Mucosa of descending colon (tissue), 3 donors: ENCODE results near the gene MED15. TPM values are rescaled to one million over a fixed set of nuclear protein-coding genes. Genes with fewer than 3 reads are reported as not detected.

Source experiments
- ATAC-seq: fragments of 200-7000 bp; cut with Tn5 transposase; one replicate; pipeline ENCODE4 v1.9.1; 2020; ENCODE audit warnings: mild to moderate bottlenecking, moderate library complexity
- DNase-seq, 3 donors: peaks; one replicate each; pipeline ENCODE4 v3.0.0-alpha.2; 2020
- H3K36me3 ChIP-seq: fragments of 200-600 bp; one replicate; pipeline ENCODE4 v1.8.0; 2021; ENCODE audit warnings: low read depth, mild to moderate bottlenecking
- H3K4me1 ChIP-seq: fragments of 200-600 bp; one replicate; pipeline ENCODE4 v1.8.0; 2021; ENCODE audit warnings: low read depth, mild to moderate bottlenecking
- H3K4me3 ChIP-seq: fragments of 200-600 bp; one replicate; pipeline ENCODE4 v1.8.0; 2021; ENCODE audit warnings: mild to moderate bottlenecking
- H3K9me3 ChIP-seq: fragments of 200-600 bp; one replicate; pipeline ENCODE4 v1.8.0; 2021; ENCODE audit warnings: mild to moderate bottlenecking
- intact Hi-C, 2 donors: fragments of 100-400 bp; cut with DNase I in 1 of 2; cut with micrococcal nuclease in 1 of 2; formaldehyde crosslinking; loops; one replicate each; pipeline versions ENCODE4 v1.11.0 to v1.11.1; 2022; cut with DNase I, micrococcal nuclease
- total RNA-seq, 3 donors: library from RNA; stranded (reverse); fragmentation: NEBNext Ultra II Directional in 2 of 3; extraction: Animal tissue kit (Norgen Biotek cat#: 25700) in 2 of 3; gene quantifications; one replicate each; pipeline versions ENCODE4 v1.2.1 to v1.2.4, GENCODE V29; 2021 to 2023
- TF ChIP-seq, protein P1 (sequence below): fragments of 200-600 bp; IDR thresholded peaks from one replicate; pipeline ENCODE4 v1.8.0; 2022; ENCODE audit warnings: antibody characterized with exemption, mild to moderate bottlenecking
- donor health status: DM: no; HTN: no; CAD: no; lungs with moderate emphysema.
- donor health status: DM: no; HTN: no; CAD: no.
- donor health status: DM: no; HTN: yes; CAD: no.

MED15 gene
- total RNA-seq, 3 donors from 2014 or later = 99.9 to 125 (median 114) TPM

DNA sequence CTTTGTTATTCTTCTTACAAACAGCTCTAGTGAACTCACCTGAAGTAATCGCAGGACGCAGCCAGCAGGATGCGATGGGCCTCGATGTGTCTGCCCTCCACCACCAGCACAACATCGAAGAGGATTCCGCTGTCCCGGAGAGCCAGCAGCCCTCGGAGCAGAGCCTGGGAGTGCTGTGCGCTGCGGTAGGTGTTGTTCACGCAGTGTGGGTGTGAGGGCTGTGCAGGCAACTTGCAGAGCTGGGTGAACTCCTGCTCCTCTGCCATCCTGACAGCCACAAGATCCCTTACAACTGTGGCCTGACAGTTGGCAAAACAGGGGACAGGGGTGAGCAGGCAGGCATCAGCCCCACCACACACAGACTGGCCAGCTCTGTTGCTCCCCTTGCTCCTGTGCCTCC lies 18.5 kb upstream of the MED15 start:
- H3K4me3 ChIP-seq = no peak overlapping the region
- intact Hi-C loops = no loop called here
- H3K36me3 ChIP-seq = no peaks in the 10 kb centered on the region
- TF ChIP-seq, protein P1, sequence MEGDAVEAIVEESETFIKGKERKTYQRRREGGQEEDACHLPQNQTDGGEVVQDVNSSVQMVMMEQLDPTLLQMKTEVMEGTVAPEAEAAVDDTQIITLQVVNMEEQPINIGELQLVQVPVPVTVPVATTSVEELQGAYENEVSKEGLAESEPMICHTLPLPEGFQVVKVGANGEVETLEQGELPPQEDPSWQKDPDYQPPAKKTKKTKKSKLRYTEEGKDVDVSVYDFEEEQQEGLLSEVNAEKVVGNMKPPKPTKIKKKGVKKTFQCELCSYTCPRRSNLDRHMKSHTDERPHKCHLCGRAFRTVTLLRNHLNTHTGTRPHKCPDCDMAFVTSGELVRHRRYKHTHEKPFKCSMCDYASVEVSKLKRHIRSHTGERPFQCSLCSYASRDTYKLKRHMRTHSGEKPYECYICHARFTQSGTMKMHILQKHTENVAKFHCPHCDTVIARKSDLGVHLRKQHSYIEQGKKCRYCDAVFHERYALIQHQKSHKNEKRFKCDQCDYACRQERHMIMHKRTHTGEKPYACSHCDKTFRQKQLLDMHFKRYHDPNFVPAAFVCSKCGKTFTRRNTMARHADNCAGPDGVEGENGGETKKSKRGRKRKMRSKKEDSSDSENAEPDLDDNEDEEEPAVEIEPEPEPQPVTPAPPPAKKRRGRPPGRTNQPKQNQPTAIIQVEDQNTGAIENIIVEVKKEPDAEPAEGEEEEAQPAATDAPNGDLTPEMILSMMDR = no peak
- no peaks in the 10 kb centered on the region for H3K9me3 ChIP-seq
- ATAC-seq (no peak), DNase-seq (no peak)
- peaks cover 2% of the 10 kb centered on the region for H3K4me1 ChIP-seq

DNA sequence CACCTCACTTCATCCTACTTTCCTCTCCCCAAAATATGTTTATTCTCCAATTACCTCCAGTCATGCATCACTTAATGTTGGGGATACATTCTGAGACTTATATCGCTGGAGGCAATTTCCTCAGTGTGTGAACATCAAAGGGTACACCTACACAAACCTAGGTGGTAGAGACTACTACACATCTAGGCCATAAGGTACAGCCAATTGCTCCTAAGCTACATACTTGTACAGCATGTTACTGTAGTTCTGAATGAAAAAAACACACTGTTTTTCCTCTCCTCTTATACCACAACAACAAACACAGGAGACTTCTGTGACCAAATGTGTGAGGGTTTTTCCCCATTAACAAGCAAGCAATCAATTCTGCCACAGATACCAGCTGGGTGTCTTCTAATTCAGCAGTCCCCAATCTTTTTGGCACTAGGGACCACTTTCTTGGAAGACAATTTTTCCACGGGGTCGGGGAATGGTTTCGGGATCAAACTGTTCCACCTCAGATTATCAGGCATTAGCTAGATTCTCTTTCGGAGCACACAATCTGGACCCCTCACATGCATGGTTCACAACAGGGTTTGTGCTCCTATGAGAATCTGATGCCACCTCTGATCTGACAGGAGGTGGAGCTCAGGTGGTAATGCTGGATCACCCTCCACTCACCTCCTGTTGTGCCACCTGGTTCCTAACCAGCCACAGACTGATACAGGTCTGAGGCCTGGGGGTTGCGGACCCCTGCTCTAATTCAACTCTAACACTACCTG lies 17.0 kb upstream of the MED15 start:
- TF ChIP-seq, protein P1 = no peak
- DNase-seq = no peak
- ATAC-seq = no peak
- Histone ChIP-seq H3K9me3 (no peaks in the 10 kb centered on the region), H3K4me1 (peaks cover 9% of the 10 kb centered on the region), H3K36me3 (no peaks in the 10 kb centered on the region), H3K4me3 (no peak overlapping the region)
- intact Hi-C loops = no loop called here

DNA sequence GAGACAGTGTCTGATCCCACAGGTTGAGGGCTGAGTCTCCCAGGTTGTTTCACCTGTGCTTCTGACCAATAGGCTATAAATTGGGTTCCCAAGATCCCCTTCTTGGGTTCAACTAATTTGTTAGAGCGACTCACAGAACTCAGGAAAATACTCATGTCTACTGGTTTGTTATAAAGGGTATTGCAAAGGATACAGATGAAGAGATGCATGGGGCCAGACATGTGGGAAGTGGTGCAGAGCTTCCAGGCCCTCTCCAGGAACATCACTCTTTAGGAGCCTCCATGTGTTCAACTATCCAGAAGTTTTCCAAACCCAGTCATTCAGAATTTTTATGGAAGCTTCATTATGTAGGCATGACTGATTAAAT lies 16.5 kb upstream of the MED15 start:
- Histone ChIP-seq H3K9me3 (no peaks in the 10 kb centered on the region), H3K36me3 (no peaks in the 10 kb centered on the region), H3K4me3 (no peak overlapping the region), H3K4me1 (peaks cover 9% of the 10 kb centered on the region)
- TF ChIP-seq, protein P1 = no peak
- intact Hi-C loops = no loop called here
- ATAC-seq = no peak
- no peak for DNase-seq

DNA sequence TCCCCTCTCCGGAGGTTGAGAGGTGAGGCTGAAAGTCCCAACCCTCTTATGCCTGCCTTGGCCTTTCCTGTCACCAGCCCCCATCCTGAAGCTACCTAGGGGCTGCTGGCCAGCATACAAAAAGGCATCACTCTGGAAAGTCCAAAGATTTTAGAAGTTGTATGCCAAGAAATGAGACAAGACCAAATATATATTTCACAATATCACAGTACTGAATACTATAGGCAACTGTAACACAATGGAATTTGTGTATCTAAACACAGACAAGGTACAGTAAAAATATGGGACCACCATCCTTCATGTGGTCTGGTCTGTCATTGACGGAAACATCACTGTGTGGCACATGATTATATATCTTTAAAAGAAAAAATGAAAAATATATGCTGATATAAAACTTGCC lies 16.1 kb upstream of the MED15 start:
- no peak for ATAC-seq
- TF ChIP-seq, protein P1 = no peak

DNA sequence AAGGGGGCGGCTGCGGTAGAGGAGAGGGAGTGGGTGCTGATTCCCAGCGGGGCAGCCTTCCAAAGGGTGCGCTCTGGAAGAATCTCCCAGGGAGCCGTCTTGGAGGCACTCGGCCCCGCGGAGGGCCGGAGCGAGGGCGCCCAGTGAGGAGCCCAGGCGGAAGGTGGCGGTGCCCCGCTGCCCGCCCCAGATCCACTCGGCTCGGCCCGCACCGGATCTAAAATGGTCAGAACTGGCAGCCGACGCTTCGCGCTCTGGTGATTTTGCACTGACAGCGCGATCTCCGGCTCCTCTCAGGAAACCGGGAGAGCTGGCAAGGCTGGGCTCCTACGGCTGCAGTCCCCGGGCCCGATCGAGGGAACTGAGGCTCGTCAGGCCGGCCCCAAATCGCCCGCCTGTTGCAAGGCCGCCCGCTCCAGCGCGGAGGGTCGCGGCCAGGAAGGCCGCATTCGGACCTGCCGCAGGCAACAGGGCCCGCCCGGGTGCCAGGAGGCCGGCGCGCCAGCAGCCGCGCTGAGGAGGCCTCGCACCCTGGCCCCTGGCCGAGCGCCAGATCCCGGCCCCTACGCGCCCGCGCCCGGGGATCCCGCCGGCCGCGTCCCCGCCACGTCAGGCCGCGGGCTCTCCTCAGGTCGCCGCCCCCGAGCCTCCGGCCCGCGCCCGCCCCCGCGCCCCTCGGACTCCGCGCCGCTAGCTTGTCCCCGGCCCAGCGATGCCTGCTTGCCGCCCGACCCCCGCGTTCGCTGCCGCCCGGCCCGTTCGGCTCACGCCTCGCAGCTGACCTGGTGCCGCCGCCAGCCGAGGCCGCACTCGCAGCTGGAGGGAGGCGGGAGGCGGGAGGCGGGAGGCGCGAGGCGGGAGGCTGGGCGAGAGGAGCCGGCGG lies 12.2 kb upstream of the MED15 start, which contains the start of gene KLHL22:
TSS of gene KLHL22 (minus strand) at position 818 of the 883 bp plus-strand sequence. CDS start 6,584 bp downstream, outside the sequence.
- Histone ChIP-seq H3K36me3 (no peaks in the 10 kb centered on the region), H3K4me1 (peaks cover 27% of the 10 kb centered on the region), H3K9me3 (no peaks in the 10 kb centered on the region), H3K4me3 (peak within 1 kb of the TSS; percentile 48)
- intact Hi-C loops = no loop called here
- TF ChIP-seq, protein P1 = no peak
- ATAC-seq (peak; percentile 27), DNase-seq (peak; percentile 50 to 69 (median 67))

More for the DNA sequence above, 16.1 kb upstream of the MED15 start:
- H3K4me1 ChIP-seq = peaks cover 9% of the 10 kb centered on the region
- no peak for DNase-seq
- no peaks in the 10 kb centered on the region for H3K36me3 ChIP-seq
- no peaks in the 10 kb centered on the region for H3K9me3 ChIP-seq
- no peak overlapping the region for H3K4me3 ChIP-seq
- intact Hi-C loops = no loop called here
